Immature natural killer cell (primary cell): ENCODE data around the gene NFATC1. TPM values are rescaled to one million over a fixed set of nuclear protein-coding genes. Genes with fewer than 3 reads are reported as not detected.
A peak's percentile ranks its signal among the peaks of the same experiment; 100 is the strongest.

Experiments used
- DNase-seq, 3 donors: peaks; one replicate each; pipeline ENCODE4 v3.0.0; 2022; ENCODE audit warnings: mixed read lengths in 1 of 3
- H3K27ac Mint-ChIP-seq, 6 donors: one replicate each; pipeline ENCODE4 v1.8.0; 2020; ENCODE audit warnings: mixed read lengths in 6 of 6, mild to moderate bottlenecking in 5 of 6, inconsistent platforms in 4 of 6, moderate library complexity in 3 of 6
- H3K27me3 Mint-ChIP-seq, 3 donors: one replicate each; pipeline ENCODE4 v1.8.0; 2020 to 2021; ENCODE audit warnings: low read depth in 3 of 3, mild to moderate bottlenecking in 3 of 3, mixed read lengths in 3 of 3, moderate library complexity in 3 of 3, inconsistent platforms in 1 of 3
- H3K36me3 Mint-ChIP-seq, 3 donors: one replicate each; pipeline ENCODE4 v1.8.0; 2020; ENCODE audit warnings: mixed read lengths in 3 of 3, inconsistent platforms in 2 of 3, mild to moderate bottlenecking in 2 of 3
- H3K4me1 Mint-ChIP-seq, 2 donors: one replicate each; pipeline ENCODE4 v1.8.0; 2020; ENCODE audit warnings: inconsistent platforms in 2 of 2, mild to moderate bottlenecking in 2 of 2, mixed read lengths in 2 of 2, moderate library complexity in 1 of 2
- H3K4me3 Mint-ChIP-seq, 5 donors: one replicate each; pipeline ENCODE4 v1.8.0; 2020; ENCODE audit warnings: mild to moderate bottlenecking in 5 of 5, mixed read lengths in 5 of 5, inconsistent platforms in 3 of 5, moderate library complexity in 3 of 5
- H3K9me3 Mint-ChIP-seq, 6 donors: one replicate each; pipeline ENCODE4 v1.8.0; 2020; ENCODE audit warnings: mild to moderate bottlenecking in 6 of 6, mixed read lengths in 6 of 6, inconsistent platforms in 4 of 6, moderate library complexity in 3 of 6
- polyA plus RNA-seq, 3 donors: library from polyadenylated mRNA; unstranded; fragments of 300-500 nt; fragmentation: Illumina TruSeq; gene quantifications; one replicate each; pipeline ENCODE4 v1.2.3, GENCODE V29; 2021

NFATC1 gene
- polyA plus RNA-seq, 3 donors from 2014 or later = 3.1 to 17.6 (median 8.9) TPM

DNA sequence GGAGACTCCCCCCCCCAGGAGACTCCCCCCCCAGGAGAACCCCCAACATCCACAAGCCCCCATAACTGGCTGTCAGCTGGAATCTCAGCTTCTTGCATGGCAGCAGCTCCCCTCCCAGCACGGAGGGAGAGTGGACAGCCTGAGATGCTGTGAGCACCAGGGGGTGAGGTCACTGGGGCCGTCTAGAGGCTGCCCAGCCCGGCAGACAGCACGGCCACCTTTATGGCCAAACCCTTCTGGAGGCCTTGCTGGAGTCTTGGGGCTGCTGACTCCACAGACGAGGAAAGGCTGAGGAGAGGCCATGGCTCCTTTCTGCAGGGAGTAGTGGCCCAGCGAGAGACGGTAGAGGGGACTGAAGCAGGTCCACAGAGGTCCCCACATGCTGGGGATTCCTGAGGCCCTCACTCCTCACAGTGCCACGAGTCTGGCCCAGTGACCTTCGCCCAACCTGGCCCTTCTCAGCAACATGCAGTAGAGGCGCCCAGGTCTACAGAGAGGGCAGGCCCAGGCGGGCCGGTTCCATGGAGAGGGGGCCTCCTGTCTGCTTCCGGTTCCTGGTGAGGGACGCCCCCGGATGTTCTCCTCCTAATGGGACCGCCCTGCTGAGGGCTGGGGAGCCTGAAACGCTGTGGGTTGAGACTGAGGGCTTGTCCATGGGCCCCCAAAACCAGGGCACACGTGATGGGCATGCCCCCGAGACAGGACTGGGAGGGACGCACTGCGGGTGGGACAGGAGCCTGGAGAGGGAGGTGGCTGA is 161.3 kb downstream of the NFATC1 start:
- Mint-ChIP-seq H3K4me3 (no peak overlapping the region), H3K4me1 (no peaks in the 10 kb centered on the region), H3K27me3 (peaks cover 0 to 4% (median 0%) of the 10 kb centered on the region in 3 donors), H3K36me3 (no peaks in the 10 kb centered on the region), H3K9me3 (no peaks in the 10 kb centered on the region), H3K27ac (no peak overlapping the region)
- DNase-seq = no peak

DNA sequence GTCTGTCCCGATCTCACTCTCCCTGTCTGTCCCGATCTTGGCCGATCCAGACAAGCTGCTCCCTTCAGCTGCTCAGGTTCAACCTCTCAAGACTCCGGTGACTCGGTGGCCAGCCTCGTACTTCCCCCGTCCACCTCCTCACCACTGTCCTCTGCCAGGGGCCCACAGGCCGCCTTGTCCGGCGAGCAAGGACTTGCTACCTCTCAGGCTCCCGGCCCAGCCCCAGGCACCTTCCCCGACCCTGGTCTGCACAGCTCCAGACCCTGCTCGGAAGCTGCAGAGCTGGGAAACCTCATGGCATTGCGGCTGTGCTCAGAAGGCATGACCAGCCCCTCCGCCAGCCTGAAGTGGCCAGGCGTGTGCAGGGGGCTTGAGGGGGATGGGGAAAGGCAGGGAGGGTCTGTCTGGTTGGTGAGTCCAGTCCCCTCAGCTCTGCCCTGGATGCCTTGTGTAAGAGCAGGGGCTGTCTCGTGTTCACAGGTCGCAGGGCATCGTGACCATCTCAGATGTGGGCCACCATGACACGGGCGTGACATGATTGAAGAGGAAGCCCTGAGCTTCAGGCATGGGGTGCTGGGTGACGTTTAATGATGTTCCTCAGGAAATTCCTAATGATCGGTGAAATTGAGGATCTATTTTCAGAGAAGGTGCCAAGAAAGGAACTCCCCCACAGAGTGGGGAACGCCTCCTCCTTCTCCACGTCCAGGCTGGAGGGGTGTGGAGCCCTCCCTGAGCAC is 162.6 kb downstream of the NFATC1 start:
- no peak for DNase-seq
- Mint-ChIP-seq H3K9me3 (no peaks in the 10 kb centered on the region), H3K4me1 (no peaks in the 10 kb centered on the region), H3K27me3 (peaks cover 0 to 4% (median 0%) of the 10 kb centered on the region in 3 donors), H3K27ac (no peak overlapping the region), H3K4me3 (no peak overlapping the region), H3K36me3 (no peaks in the 10 kb centered on the region)

DNA sequence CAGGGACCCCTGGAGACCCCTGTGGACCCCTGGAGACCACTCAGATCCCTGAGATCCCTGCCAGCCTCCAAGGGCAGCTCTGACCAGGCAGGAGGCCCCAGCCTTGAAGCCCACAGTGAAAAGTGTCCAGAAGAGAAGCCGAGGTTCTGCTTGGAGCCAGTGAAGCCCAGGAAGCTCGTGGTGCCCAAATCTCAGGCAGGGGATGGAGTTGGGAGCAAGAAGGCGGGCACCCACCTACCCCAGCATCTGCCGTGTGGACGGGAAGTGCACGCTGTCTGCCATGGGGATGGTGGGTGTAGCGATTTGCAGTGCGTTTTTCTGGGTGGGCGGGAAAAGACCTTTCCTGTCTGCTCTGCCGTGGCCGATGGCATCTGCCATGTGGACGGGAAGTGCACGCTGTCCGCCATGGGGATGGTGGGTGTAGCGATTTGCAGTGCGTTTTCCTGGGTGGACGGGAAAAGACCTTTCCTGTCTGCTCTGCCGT is 163.2 kb downstream of the NFATC1 start:
- H3K4me3 Mint-ChIP-seq = no peak overlapping the region
- H3K36me3 Mint-ChIP-seq = no peaks in the 10 kb centered on the region
- DNase-seq = no peak
- H3K27ac Mint-ChIP-seq = no peak overlapping the region
- H3K27me3 Mint-ChIP-seq = peaks cover 0 to 2% (median 0%) of the 10 kb centered on the region in 3 donors
- H3K9me3 Mint-ChIP-seq = no peaks in the 10 kb centered on the region
- H3K4me1 Mint-ChIP-seq = no peaks in the 10 kb centered on the region

- H3K27ac Mint-ChIP-seq = peak overlapping the region in 1 of 6 donors; percentile 35
Measured at GRCh38 chr18:79559436-79559835, 163.7 kb downstream of the NFATC1 start.

DNA sequence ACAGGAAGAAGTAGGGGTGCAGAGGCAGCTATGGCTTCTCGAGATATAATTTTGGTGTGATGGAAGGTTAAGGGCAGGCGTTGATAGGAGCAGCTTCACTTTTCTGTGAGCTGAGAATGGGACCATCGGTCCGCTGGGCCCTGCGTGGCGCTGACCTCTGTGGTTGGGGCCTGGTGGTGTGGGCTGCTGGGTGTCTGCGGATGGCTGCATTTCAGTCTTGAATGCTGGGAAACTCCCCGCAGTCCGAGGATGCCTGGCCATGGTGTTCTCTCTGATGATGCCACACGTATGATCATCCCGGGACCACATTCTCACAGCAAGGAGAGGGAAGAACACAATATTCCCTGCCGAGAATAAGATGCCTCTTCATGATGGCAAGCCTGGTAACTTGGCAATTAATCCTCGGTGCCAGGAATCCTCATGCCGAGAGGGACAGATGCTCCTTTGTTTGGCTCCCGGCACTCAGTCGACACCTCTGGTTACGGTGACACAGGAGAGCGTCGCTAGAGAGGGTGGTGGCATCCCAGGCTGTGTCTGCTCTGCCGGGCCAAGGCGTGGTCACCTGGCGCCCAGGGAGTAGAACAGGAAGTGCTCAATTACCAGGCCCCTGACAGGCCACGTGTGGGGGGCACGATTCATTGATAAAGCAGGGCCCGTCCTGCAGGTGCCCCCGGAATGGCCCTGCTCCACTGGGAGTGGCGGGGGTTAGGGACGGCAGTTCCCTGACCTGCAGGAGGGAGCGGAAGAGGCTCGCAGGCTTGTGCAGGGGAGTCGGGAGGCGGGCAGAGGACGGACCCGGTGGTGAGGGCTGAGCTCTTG is 164.5 kb downstream of the NFATC1 start:
- Mint-ChIP-seq H3K27ac (no peak overlapping the region), H3K4me1 (no peaks in the 10 kb centered on the region), H3K4me3 (no peak overlapping the region), H3K36me3 (no peaks in the 10 kb centered on the region), H3K27me3 (no peaks in the 10 kb centered on the region), H3K9me3 (no peaks in the 10 kb centered on the region)
- no peak for DNase-seq

More at GRCh38 chr18:79559436-79559835, 163.7 kb downstream of the NFATC1 start:
- Mint-ChIP-seq H3K36me3 (no peaks in the 10 kb centered on the region), H3K27me3 (peaks cover 0 to 2% (median 0%) of the 10 kb centered on the region in 3 donors), H3K9me3 (no peaks in the 10 kb centered on the region), H3K4me1 (no peaks in the 10 kb centered on the region), H3K4me3 (no peak overlapping the region)
- no peak for DNase-seq

DNA sequence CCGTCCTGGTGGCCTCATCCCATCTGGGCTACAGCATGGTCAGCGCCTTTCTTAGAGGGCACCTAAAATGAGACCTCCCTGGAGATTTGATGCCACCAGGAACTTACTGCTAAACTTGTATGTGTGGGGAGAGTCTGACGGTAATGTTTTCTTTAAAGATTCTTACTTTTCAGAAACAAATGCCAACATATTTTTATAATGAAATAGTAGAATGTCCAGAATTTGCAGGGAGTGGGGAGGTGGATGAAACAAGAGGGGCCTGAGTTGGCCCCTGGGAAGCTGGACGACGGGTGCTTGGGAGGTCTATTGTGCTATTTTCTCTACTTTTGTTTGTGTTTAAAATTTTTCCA is 165.1 kb downstream of the NFATC1 start:
- Mint-ChIP-seq H3K4me1 (no peaks in the 10 kb centered on the region), H3K27me3 (no peaks in the 10 kb centered on the region), H3K36me3 (no peaks in the 10 kb centered on the region), H3K27ac (no peak overlapping the region), H3K9me3 (no peaks in the 10 kb centered on the region), H3K4me3 (no peak overlapping the region)
- DNase-seq = no peak

DNA sequence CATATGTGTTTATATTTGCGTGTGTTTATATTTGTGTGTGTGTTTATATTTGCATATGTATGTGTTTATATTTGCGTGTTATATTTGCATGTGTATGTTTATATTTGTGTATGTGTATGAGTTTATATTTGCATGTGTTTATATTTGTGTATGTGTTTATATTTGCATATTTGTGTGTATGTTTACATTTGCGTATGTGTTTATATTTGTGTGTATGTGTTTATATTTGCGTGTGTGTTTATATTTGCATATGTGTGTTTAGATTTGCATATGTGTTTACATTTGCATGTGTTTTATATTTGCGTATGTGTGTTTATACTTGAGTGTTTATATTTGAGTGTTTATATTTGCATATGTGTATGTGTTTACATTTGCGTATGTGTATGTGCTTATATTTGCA is 168.2 kb downstream of the NFATC1 start:
- Mint-ChIP-seq H3K9me3 (no peaks in the 10 kb centered on the region), H3K27ac (peak overlapping the region in 1 of 6 donors; percentile 4), H3K4me1 (no peaks in the 10 kb centered on the region), H3K36me3 (no peaks in the 10 kb centered on the region), H3K27me3 (peaks cover 0 to 5% (median 2%) of the 10 kb centered on the region in 3 donors), H3K4me3 (no peak overlapping the region)
- DNase-seq = no peak

DNA sequence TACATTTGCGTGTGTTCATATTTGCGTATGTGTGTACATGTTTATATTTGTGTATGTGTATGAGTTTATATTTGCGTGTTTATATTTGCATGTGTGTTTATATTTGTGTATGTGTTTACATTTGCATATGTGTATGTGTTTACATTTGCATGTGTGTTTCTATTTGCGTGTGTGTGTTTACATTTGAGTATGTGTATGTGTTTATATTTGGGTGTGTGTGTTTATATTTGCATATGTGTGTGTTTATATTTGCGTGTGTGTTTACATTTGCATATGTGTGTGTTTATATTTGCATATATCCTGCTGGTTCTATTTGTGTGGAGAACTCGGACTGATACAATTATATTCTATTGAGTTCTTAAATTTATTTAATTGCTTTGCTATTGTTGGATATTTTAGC is 168.7 kb downstream of the NFATC1 start:
- H3K9me3 Mint-ChIP-seq = no peaks in the 10 kb centered on the region
- no peaks in the 10 kb centered on the region for H3K36me3 Mint-ChIP-seq
- no peaks in the 10 kb centered on the region for H3K4me1 Mint-ChIP-seq
- H3K27ac Mint-ChIP-seq = no peak overlapping the region
- H3K4me3 Mint-ChIP-seq = no peak overlapping the region
- DNase-seq = no peak
- H3K27me3 Mint-ChIP-seq = peaks cover 0 to 5% (median 2%) of the 10 kb centered on the region in 3 donors

DNA sequence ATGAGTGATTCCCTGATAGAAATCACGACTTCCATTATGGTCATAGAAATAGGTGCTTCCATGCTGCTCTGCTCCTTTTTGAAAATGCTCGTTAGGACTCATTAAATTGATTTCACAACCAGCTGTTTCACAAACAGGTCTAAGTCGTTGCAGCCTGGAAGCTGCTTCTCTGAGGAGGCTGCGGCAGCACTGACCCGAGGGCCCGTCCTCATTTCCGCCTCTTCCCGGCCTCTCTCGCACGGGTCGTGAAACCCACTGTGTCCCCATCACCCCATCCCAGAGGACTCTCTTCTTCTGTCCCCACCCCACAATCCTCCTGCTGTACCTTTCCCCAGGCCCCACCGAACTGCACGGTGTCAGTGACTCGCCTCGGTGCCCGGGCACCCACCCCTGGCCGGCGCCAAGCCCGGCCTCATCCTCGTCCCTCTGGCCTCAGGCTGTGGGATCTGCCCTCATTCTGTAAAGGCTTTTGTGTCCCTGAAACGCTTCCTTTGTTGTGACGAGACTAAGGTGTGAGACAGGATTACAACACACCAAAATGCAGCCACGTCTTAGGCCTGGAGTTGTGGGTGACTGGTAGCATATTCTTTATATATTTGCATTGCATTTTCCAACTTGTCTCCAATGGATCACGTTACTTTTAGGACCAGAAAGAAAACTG is 171.2 kb downstream of the NFATC1 start:
- H3K4me1 Mint-ChIP-seq = no peaks in the 10 kb centered on the region
- peaks cover 4 to 8% (median 6%) of the 10 kb centered on the region in 3 donors for H3K27me3 Mint-ChIP-seq
- DNase-seq = no peak
- no peak overlapping the region for H3K4me3 Mint-ChIP-seq
- no peak overlapping the region for H3K27ac Mint-ChIP-seq
- peaks cover 0 to 3% (median 0%) of the 10 kb centered on the region in 6 donors for H3K9me3 Mint-ChIP-seq
- H3K36me3 Mint-ChIP-seq = no peaks in the 10 kb centered on the region

DNA sequence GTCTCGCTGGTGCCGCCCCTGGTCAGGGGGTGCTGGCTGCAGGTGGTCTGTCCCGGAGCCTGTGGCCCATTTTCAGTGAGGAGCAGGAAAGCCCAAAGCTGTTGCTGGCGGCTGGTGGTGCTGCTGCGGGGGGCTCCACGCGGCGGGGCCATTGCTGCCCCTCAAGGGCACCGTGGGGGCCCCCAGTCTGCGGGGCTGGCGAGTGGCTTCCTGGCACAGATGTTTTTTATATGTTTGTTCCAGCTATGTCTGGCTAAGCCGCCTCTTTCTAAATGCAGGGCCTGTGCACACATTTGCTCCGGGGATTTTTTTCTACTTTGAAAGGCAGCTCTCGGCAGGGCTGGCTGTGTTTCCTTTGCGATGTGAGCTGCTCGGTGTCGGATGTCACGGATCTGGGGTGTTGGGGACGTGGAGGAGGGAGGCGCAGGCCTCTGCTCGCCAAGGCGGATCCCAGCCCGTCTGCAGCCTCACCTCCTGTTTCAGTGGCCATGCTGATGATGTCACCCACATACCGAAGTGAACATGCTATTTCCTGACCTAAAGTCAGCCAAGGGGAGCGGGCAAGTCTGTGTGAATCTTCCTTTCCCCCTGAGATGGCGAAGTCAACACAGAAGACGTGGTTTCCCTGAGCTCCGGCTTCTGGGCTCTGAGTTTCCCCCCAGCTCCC is 171.9 kb downstream of the NFATC1 start:
- no peak overlapping the region for H3K4me3 Mint-ChIP-seq
- no peaks in the 10 kb centered on the region for H3K4me1 Mint-ChIP-seq
- H3K27ac Mint-ChIP-seq = no peak overlapping the region
- no peaks in the 10 kb centered on the region for H3K36me3 Mint-ChIP-seq
- DNase-seq = no peak
- peaks cover 1 to 6% (median 5%) of the 10 kb centered on the region in 6 donors for H3K9me3 Mint-ChIP-seq
- peaks cover 6 to 9% (median 9%) of the 10 kb centered on the region in 3 donors for H3K27me3 Mint-ChIP-seq

- Mint-ChIP-seq H3K36me3 (no peaks in the 10 kb centered on the region), H3K4me3 (no peak overlapping the region), H3K4me1 (no peaks in the 10 kb centered on the region), H3K27ac (no peak overlapping the region), H3K27me3 (peaks cover 6 to 12% (median 11%) of the 10 kb centered on the region in 3 donors), H3K9me3 (peaks cover 6 to 16% (median 9%) of the 10 kb centered on the region in 6 donors)
- no peak for DNase-seq
Measured at GRCh38 chr18:79568543-79569205, 172.9 kb downstream of the NFATC1 start.

DNA sequence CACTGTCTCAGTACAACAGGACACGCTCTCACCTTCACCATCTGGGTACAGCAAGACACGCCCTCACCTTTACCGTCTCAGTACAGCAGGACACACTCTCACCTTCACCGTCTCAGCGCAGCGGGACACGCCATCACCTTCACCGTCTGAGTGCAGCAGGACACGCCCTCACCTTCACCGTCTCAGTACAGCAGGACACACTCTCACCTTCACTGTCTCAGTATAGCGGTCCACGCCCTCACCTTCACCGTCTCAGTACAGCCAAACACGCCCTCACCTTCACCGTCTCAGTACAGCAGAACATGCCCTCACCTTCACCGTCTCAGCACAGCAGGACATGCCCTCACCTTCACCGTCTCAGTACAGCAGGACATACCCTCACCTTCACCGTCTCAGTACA is 174.0 kb downstream of the NFATC1 start:
- Mint-ChIP-seq H3K27me3 (peaks cover 6 to 12% (median 11%) of the 10 kb centered on the region in 3 donors), H3K27ac (no peak overlapping the region), H3K36me3 (no peaks in the 10 kb centered on the region), H3K9me3 (peaks cover 6 to 16% (median 9%) of the 10 kb centered on the region in 6 donors), H3K4me1 (no peaks in the 10 kb centered on the region), H3K4me3 (no peak overlapping the region)
- no peak for DNase-seq
